Measurements from ENCODE around the gene CIT.

Gene CIT, protein sequence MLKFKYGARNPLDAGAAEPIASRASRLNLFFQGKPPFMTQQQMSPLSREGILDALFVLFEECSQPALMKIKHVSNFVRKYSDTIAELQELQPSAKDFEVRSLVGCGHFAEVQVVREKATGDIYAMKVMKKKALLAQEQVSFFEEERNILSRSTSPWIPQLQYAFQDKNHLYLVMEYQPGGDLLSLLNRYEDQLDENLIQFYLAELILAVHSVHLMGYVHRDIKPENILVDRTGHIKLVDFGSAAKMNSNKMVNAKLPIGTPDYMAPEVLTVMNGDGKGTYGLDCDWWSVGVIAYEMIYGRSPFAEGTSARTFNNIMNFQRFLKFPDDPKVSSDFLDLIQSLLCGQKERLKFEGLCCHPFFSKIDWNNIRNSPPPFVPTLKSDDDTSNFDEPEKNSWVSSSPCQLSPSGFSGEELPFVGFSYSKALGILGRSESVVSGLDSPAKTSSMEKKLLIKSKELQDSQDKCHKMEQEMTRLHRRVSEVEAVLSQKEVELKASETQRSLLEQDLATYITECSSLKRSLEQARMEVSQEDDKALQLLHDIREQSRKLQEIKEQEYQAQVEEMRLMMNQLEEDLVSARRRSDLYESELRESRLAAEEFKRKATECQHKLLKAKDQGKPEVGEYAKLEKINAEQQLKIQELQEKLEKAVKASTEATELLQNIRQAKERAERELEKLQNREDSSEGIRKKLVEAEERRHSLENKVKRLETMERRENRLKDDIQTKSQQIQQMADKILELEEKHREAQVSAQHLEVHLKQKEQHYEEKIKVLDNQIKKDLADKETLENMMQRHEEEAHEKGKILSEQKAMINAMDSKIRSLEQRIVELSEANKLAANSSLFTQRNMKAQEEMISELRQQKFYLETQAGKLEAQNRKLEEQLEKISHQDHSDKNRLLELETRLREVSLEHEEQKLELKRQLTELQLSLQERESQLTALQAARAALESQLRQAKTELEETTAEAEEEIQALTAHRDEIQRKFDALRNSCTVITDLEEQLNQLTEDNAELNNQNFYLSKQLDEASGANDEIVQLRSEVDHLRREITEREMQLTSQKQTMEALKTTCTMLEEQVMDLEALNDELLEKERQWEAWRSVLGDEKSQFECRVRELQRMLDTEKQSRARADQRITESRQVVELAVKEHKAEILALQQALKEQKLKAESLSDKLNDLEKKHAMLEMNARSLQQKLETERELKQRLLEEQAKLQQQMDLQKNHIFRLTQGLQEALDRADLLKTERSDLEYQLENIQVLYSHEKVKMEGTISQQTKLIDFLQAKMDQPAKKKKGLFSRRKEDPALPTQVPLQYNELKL (N-terminal part only)

GRCh38 chr12:119876761-119877638 is at the start of gene CIT:
Gene CIT, minus strand, starts transcription at chr12:119877320. Its CDS starts 1,152 bp downstream, at chr12:119876168.
- peak within 1 kb of the TSS; percentile 75 to 90 for H3K9ac ChIP-seq (ENCODE audit: low read depth in 1 of 2, low read length in 2 of 2)
- H3K27ac ChIP-seq (ENCODE audit: low read depth, low read length) = no peak within 1 kb of the TSS
- H3K9me3 ChIP-seq (ENCODE audit: control insufficient read depth in 1 of 2, low read length in 2 of 2) = no peaks in the 10 kb centered on the region
- peaks cover 10 to 13% of the 10 kb centered on the region in 2 donors for H3K4me1 ChIP-seq (ENCODE audit: control insufficient read depth in 1 of 2, insufficient read depth in 2 of 2, low read length in 2 of 2)
- H3K27me3 ChIP-seq (ENCODE audit: control insufficient read depth in 1 of 2, insufficient read depth in 2 of 2, low read length in 2 of 2) = no peaks in the 10 kb centered on the region
- peak within 1 kb of the TSS; percentile 94 to 96 for H3K4me3 ChIP-seq (ENCODE audit: low read depth in 1 of 2, low read length in 2 of 2)
- no peaks in the 10 kb centered on the region for H3K36me3 ChIP-seq (ENCODE audit: control insufficient read depth in 1 of 2, insufficient read depth in 2 of 2, low read length in 2 of 2)

DNA sequence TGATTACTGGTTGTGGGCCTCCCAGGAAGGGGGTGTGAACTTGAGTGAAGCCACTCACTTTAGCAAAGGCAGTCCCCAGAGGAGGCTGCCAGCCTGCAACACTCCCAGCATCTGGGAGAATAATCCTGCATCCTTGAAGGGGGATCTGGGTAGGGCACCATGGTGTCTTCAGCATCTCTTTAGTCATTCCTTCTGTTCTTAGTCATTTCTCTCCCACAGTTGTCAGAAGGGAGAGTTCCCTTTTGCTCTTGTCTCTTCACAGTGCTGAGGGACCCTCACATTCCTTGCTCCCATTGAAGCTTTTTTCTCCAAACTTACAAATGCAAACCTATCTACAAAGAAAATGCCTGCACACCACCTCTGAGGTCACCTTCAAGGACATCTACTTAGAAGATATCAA is 48.1 kb upstream of the CIT start:
- Histone ChIP-seq H3K9me3 (ENCODE audit: control insufficient read depth in 1 of 2, low read length in 2 of 2) (no peaks in the 10 kb centered on the region), H3K4me3 (ENCODE audit: low read depth in 1 of 2, low read length in 2 of 2) (no peak overlapping the region), H3K27me3 (ENCODE audit: control insufficient read depth in 1 of 2, insufficient read depth in 2 of 2, low read length in 2 of 2) (no peaks in the 10 kb centered on the region), H3K4me1 (ENCODE audit: control insufficient read depth in 1 of 2, insufficient read depth in 2 of 2, low read length in 2 of 2) (no peaks in the 10 kb centered on the region), H3K9ac (ENCODE audit: low read depth in 1 of 2, low read length in 2 of 2) (no peak overlapping the region), H3K36me3 (ENCODE audit: control insufficient read depth in 1 of 2, insufficient read depth in 2 of 2, low read length in 2 of 2) (no peaks in the 10 kb centered on the region), H3K27ac (ENCODE audit: low read depth, low read length) (no peak overlapping the region)

DNA sequence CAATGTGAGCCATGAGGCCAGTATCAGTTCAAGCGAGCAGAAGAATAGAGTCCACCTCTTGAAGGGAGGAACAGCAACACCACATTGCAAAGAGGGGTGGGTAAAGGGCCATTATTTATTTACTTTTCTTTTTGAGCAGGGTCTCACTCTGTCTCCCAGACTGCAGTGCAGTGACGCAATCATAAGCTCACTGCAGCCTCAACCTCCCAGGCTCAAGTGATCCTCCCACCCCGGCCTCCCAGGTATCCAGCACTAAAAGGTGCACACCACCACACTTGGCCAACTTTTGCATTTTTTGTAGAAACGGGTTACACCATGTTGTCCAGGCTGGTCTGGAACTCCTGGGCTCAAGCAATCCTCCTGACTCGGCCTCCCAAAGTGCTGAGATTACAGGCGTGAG is 42.9 kb upstream of the CIT start:
- Histone ChIP-seq H3K9ac (ENCODE audit: low read depth in 1 of 2, low read length in 2 of 2) (no peak overlapping the region), H3K4me1 (ENCODE audit: control insufficient read depth in 1 of 2, insufficient read depth in 2 of 2, low read length in 2 of 2) (no peaks in the 10 kb centered on the region), H3K36me3 (ENCODE audit: control insufficient read depth in 1 of 2, insufficient read depth in 2 of 2, low read length in 2 of 2) (no peaks in the 10 kb centered on the region), H3K4me3 (ENCODE audit: low read depth in 1 of 2, low read length in 2 of 2) (no peak overlapping the region), H3K27me3 (ENCODE audit: control insufficient read depth in 1 of 2, insufficient read depth in 2 of 2, low read length in 2 of 2) (no peaks in the 10 kb centered on the region), H3K27ac (ENCODE audit: low read depth, low read length) (no peak overlapping the region), H3K9me3 (ENCODE audit: control insufficient read depth in 1 of 2, low read length in 2 of 2) (no peaks in the 10 kb centered on the region)

DNA sequence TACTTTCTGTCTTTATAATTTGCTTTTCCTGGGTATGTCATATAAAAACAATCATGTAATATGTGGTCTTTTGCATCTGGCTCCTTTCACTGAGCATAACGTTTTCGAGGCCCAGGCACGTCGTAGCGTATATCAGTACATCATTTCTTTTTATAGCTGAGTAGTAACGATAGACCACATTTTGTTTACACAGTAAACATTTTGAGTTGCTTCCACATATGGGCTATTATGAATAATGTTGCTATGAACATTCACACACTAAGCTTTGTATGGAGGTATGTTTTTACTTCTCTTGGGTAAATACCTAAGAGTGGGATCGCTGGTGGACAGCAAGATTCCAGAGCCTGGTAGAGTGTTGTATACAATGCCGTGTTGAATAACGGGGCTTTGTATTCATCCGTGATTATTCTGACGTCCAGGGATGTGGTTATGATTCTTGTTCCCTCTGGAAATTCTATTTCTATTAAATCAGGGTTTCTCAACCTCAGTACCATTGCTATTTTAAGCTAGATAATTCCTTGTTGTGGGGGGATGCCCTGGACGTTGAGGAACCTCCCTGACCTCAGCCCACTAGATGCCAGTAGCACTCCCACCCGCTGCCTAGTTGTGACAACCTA is 38.9 kb upstream of the CIT start:
- Histone ChIP-seq H3K4me1 (ENCODE audit: control insufficient read depth in 1 of 2, insufficient read depth in 2 of 2, low read length in 2 of 2) (no peaks in the 10 kb centered on the region), H3K27ac (ENCODE audit: low read depth, low read length) (no peak overlapping the region), H3K36me3 (ENCODE audit: control insufficient read depth in 1 of 2, insufficient read depth in 2 of 2, low read length in 2 of 2) (no peaks in the 10 kb centered on the region), H3K27me3 (ENCODE audit: control insufficient read depth in 1 of 2, insufficient read depth in 2 of 2, low read length in 2 of 2) (no peaks in the 10 kb centered on the region), H3K9ac (ENCODE audit: low read depth in 1 of 2, low read length in 2 of 2) (no peak overlapping the region), H3K4me3 (ENCODE audit: low read depth in 1 of 2, low read length in 2 of 2) (no peak overlapping the region), H3K9me3 (ENCODE audit: control insufficient read depth in 1 of 2, low read length in 2 of 2) (no peaks in the 10 kb centered on the region)

GRCh38 chr12:119914666-119915065 is 37.5 kb upstream of the CIT start:
- H3K27me3 ChIP-seq (ENCODE audit: control insufficient read depth in 1 of 2, insufficient read depth in 2 of 2, low read length in 2 of 2) = no peaks in the 10 kb centered on the region
- H3K36me3 ChIP-seq (ENCODE audit: control insufficient read depth in 1 of 2, insufficient read depth in 2 of 2, low read length in 2 of 2) = no peaks in the 10 kb centered on the region
- H3K9ac ChIP-seq (ENCODE audit: low read depth in 1 of 2, low read length in 2 of 2) = no peak overlapping the region
- H3K4me3 ChIP-seq (ENCODE audit: low read depth in 1 of 2, low read length in 2 of 2) = no peak overlapping the region
- no peaks in the 10 kb centered on the region for H3K4me1 ChIP-seq (ENCODE audit: control insufficient read depth in 1 of 2, insufficient read depth in 2 of 2, low read length in 2 of 2)
- H3K27ac ChIP-seq (ENCODE audit: low read depth, low read length) = no peak overlapping the region
- no peaks in the 10 kb centered on the region for H3K9me3 ChIP-seq (ENCODE audit: control insufficient read depth in 1 of 2, low read length in 2 of 2)

DNA sequence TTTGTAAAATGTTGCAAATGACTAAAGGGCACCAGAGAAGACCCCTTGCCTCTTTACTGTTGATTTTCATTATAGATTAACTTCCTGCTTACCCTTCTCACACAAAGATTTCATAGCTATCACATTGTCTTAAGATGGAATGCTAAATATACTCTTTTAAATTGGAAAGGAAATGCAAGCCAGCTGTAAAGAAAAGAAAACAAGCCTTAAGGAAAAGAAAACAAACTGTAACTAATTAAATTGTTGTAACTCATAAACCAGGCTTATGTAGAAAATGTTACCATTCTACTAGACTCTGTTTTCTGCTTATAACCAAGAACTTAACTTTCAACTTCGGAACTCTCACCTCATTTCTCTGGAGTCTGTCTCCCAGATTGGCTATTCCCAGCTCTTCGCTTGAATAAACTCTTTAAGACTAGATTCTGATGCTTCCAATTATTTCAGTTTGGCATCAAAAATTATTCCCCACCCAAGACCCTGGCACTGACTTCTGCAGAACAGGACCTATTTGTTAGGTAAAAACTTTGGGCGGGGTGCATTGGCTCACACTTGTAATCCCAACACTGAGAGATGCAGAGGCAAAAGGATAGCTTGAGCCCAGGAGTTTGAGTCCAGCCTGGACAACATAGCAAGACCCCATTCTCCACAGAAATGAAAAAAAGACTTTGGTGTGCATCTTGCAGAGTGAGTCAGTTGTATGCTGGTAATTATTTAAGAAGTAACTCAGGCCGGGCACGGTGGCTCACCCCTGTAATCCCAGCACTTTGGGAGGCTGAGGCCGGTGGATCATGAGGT is 36.6 kb upstream of the CIT start:
- Histone ChIP-seq H3K9ac (ENCODE audit: low read depth in 1 of 2, low read length in 2 of 2) (no peak overlapping the region), H3K4me3 (ENCODE audit: low read depth in 1 of 2, low read length in 2 of 2) (no peak overlapping the region), H3K4me1 (ENCODE audit: control insufficient read depth in 1 of 2, insufficient read depth in 2 of 2, low read length in 2 of 2) (no peaks in the 10 kb centered on the region), H3K36me3 (ENCODE audit: control insufficient read depth in 1 of 2, insufficient read depth in 2 of 2, low read length in 2 of 2) (no peaks in the 10 kb centered on the region), H3K9me3 (ENCODE audit: control insufficient read depth in 1 of 2, low read length in 2 of 2) (no peaks in the 10 kb centered on the region), H3K27ac (ENCODE audit: low read depth, low read length) (no peak overlapping the region), H3K27me3 (ENCODE audit: control insufficient read depth in 1 of 2, insufficient read depth in 2 of 2, low read length in 2 of 2) (no peaks in the 10 kb centered on the region)

DNA sequence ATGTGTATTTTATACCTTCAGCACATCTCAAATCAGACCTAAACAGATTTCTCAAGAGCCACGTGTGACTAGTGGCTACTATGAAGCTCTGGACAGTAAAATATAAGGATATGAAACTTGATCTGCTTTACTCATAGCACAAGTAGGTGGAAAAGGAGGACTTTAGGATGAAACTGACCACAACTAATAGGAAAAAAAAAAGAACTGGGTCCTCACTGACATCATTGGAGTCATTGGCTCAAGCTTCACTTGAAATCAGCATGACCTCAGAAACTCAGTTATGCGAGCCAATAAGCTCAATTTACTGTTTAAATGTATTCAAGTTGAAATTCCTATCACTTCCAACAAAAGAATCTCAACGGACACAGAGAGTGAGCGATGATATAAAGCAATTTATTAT is 34.1 kb upstream of the CIT start:
- no peaks in the 10 kb centered on the region for H3K27me3 ChIP-seq (ENCODE audit: control insufficient read depth in 1 of 2, insufficient read depth in 2 of 2, low read length in 2 of 2)
- no peaks in the 10 kb centered on the region for H3K9me3 ChIP-seq (ENCODE audit: control insufficient read depth in 1 of 2, low read length in 2 of 2)
- no peak overlapping the region for H3K9ac ChIP-seq (ENCODE audit: low read depth in 1 of 2, low read length in 2 of 2)
- H3K4me1 ChIP-seq (ENCODE audit: control insufficient read depth in 1 of 2, insufficient read depth in 2 of 2, low read length in 2 of 2) = no peaks in the 10 kb centered on the region
- no peak overlapping the region for H3K4me3 ChIP-seq (ENCODE audit: low read depth in 1 of 2, low read length in 2 of 2)
- no peaks in the 10 kb centered on the region for H3K36me3 ChIP-seq (ENCODE audit: control insufficient read depth in 1 of 2, insufficient read depth in 2 of 2, low read length in 2 of 2)
- no peak overlapping the region for H3K27ac ChIP-seq (ENCODE audit: low read depth, low read length)

- H3K9me3 ChIP-seq (ENCODE audit: control insufficient read depth in 1 of 2, low read length in 2 of 2) = no peaks in the 10 kb centered on the region
- no peaks in the 10 kb centered on the region for H3K27me3 ChIP-seq (ENCODE audit: control insufficient read depth in 1 of 2, insufficient read depth in 2 of 2, low read length in 2 of 2)
- H3K4me3 ChIP-seq (ENCODE audit: low read depth in 1 of 2, low read length in 2 of 2) = no peak overlapping the region
- H3K36me3 ChIP-seq (ENCODE audit: control insufficient read depth in 1 of 2, insufficient read depth in 2 of 2, low read length in 2 of 2) = no peaks in the 10 kb centered on the region
- H3K27ac ChIP-seq (ENCODE audit: low read depth, low read length) = no peak overlapping the region
- no peak overlapping the region for H3K9ac ChIP-seq (ENCODE audit: low read depth in 1 of 2, low read length in 2 of 2)
- H3K4me1 ChIP-seq (ENCODE audit: control insufficient read depth in 1 of 2, insufficient read depth in 2 of 2, low read length in 2 of 2) = no peaks in the 10 kb centered on the region
These were observed 33.5 kb upstream of the CIT start for GRCh38 chr12:119910586-119910985.
